HG03558 (cell line): ENCODE measurements around the gene CTBP1.

Source experiments
- ATAC-seq: cut with Tn5 transposase; IDR thresholded peaks from one replicate; pipeline ENCODE4 v1.9.1; 2021; ENCODE audit warnings: moderate number of reproducible peaks; ENCODE audit not compliant: unreplicated experiment; ENCODE audit errors: extremely low read depth

CTBP1 gene

DNA sequence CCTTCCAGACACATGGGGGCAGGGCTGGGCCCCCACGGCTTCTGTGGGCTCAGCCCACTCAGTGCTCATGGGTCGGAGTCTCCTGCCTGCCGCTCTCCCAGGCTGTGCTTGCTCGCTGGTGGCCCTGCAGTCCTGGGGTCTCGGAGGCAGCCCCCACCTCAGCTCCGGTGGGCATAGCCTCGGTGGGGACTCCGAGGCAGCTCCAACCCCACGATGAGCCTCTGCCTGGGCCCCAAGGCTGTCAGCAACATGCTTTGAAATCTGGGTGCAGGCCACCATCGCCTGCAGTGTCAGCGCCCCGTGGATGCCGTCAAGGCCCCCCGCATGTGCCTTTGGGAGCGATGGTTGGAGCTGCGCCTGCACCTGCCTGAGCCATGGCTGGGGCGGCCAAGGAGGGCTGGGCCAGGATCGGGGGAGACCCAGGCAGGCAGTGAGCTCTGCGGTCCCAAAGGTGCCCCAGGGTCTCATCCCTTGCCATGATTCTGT is 46.4 kb downstream of the CTBP1 start:
- no peak for ATAC-seq

DNA sequence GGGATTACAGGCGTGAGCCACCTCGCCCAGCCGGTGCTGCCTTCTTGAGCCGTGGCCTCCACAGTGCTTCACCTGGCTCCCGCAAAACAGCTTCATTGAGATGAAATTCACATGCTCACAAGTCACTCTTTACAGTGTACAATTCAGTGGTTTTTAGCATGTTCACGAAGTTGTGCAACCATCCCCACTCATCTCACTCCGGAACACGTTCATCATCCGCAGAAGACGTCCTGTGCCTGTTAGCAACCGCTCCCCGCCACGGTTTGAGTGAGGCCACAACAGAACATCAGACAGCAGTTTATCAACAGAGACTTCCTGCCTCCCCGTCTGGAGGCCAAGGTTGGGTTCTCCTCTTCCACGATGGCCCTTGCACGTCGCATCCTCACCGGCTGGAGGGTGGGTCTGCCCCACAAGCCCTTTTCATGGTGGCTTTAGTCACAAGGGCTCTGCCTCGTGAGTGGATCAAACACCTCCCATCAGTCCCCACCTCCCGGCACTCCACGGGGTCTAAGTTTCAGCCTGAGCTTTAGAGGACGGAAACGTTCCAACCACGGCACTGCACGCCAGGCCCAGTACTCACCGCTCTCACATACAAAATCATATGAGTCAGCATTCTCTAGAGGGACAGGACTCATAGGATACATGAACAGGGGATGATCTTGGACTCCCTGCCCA is 46.9 kb downstream of the CTBP1 start:
- no peak for ATAC-seq

DNA sequence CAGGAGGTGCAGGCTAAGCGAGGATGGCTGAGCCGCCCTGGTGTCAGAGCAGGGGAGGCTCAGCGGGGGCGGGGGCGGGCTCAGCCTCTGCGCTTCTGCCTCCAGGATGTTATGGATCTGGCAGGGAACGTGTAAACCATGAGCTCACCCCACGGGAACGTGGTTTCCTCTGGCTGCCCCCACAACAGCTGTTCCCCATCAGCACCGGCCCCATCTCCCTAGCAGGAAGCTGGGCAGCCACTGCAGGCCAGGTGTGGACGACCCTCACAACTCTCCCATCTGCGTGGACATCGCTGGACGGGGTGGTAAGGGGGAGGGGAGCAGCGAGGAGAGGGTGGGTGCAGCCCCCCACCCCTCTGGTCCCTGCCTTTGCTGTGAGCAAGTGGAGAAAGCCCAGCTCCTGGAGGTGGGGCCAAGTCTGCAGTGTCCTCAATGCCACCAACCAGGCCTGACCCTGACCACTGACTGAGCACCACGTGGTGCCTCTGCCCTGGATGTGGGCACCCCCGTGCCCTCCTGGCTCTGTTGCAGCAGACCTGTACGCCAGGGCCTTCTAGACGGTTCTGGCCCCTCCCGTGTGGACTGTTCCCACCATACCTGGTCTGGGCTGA is 48.4 kb downstream of the CTBP1 start:
- no peak for ATAC-seq

GRCh38 chr4:1199556-1200331 is 49.2 kb downstream of the CTBP1 start:
- ATAC-seq: no peak

- no peak for ATAC-seq
These were observed 50.7 kb downstream of the CTBP1 start for GRCh38 chr4:1198098-1198844.

DNA sequence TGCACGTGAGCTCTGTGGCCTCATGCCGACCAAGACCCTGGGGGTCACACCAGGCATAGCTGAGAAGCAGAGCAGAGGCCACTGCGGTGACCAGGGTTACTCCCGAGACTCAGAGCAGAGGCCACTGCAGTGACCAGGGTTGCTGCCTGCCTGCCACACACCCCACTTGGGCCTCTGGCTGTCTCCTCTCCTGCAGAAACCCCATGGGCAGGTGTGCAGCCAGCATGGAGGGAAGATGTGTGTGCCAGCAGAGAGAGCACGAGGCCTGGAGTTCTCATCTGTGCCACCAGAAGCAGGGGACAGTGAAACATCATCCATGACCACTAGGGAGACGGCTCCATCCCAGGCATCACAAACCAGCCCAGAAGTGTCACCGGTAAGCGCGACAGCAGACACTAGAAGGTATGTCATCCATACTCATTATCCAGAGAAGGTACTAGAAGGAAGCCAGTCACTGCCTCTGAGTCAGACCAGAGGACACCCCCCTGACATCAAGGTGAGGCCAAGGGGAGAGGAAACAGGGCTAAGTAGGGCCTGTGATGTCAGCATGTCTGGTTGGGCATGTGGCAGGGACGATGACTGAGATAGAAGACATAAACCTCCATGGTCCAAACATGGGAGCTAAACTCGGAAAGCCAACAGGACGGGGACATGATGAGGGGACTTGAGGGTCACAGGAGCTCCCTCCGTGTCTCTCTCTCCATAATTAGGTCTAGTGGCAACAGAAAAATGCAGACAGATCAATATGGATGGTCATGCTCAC is 52.3 kb downstream of the CTBP1 start:
- no peak for ATAC-seq

DNA sequence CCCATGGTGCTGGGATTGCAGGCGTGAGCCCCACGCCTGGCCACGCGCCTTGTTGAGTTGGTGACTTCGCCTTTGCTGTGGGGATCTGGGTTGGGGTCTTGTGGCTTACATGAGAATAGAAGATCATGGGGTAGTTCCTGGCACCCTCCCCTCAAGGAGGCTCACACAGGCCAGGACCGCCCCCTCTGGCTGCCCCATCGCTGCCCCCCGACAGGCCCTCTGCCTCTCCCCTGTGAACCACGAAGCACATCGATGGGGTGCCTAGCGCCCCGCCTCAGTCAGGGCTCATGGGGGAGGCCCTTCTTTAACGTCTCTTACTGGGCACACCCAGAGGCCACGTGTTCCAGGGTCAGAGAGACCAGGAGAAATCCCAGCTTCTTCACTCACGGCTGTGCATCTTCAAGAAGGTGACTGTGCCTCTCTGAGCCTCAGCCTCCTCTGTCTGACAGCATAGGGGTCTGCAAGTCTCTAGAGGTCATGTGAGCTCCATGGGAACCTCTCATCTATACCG is 53.0 kb downstream of the CTBP1 start:
- ATAC-seq: no peak

DNA sequence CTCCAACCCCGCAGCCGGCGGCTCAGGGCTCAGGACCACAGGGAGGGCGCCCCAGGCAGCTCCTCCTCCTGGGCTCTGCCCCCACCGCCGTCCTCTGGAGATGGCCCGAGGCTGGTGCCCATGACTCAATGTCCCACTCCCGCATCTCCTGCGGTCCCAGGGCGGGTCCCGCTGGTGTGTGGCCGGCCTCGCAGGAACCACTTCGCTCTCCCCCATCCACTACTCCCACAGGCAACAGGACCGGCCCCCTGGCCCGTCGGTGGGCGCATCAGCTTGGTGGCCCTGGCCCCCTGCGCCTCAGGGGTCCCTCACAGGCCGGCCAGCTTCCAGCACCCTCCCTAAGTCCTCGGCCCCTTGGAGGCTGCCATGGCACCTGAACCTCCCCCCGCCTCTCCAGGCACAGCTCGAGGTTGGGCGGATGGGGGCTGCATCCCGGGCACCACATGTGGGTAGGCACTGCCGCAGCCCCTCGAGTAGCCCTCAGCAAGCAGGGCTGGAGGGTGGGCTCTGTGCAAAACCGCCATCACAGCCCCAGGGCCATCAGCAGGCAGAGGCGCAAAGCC is 53.7 kb downstream of the CTBP1 start:
- ATAC-seq: no peak

GRCh38 chr4:1194010-1194900 is 54.7 kb downstream of the CTBP1 start:
- no peak for ATAC-seq

DNA sequence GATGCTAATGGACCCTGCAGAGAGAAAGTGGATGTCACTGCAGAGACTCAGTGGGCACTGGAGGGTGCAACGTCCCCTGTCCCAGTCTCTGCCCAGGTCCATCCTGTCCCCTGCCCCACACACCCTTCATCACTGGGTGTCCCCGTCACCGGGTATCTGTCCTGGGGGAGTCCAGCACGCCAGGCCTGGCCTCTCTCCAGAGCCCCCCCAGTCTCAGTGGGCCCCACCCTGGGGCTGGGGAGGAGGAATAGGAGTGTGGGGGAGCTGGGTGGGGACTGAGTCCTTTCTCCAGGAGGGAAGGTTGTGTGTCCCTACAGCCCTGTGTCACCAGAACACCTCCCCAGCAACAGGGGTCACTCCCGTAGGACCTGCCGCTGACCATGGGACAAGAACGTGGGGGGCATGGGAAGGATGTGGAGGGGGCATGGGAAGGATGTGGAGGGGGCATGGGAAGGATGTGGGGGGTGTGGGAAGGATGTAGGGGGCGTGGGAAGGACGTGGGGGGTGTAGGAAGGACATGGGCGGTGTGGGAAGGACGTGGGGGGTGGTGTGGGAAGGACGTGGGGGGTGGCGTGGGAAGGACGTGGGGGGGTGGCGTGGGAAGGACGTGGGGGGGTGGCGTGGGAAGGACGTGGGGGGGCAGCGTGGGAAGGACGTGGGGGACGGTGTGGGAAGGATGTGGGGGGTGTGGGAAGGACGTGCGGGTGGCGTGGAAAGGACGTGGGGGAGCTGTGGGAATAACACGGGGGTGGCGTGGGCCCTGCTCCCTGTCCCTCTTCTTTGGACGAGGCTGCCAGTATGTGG is 55.5 kb downstream of the CTBP1 start:
- ATAC-seq: no peak

- no peak for ATAC-seq
These were observed 56.3 kb downstream of the CTBP1 start for GRCh38 chr4:1192493-1193205.

DNA sequence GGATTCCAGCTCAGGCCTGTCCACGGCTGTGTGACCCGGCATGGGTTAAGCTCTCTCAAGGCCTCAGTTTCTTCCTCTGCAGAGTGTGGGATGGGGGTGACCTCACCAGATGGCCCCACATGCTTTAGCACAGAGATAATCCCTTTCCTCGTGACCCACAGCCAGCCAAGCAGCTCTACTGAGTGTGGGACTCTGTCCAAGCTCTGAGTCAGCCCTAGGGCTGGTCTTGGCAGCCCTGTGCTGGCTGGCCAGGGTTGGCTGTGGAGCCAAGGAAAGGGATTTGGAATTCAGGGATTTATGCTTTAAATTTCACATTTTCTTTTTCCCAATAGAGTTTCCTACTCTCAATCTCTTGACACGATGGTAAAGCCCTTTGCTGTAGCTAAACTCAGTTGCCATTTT is 56.8 kb downstream of the CTBP1 start:
- ATAC-seq: no peak

- ATAC-seq: no peak
These were observed 57.3 kb downstream of the CTBP1 start for GRCh38 chr4:1191621-1192020.

DNA sequence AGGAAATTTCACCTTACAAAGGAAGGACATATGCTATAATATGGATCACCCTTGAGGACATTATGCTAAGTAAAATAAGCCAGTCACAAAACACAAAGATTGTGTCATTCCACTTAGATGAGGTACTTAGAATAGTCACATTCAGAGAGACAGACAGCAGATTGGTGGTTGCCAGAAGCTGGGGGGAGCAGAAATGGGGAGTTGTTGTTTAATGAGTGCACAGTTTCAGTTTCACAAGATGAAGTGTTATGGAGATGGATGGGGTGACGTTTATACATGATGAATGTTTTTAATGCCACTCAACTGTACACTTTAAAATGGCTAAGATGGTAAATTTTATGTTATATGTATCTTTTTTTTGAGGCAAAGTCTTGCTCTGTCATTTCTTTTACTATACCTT is 61.7 kb downstream of the CTBP1 start:
- ATAC-seq: no peak

DNA sequence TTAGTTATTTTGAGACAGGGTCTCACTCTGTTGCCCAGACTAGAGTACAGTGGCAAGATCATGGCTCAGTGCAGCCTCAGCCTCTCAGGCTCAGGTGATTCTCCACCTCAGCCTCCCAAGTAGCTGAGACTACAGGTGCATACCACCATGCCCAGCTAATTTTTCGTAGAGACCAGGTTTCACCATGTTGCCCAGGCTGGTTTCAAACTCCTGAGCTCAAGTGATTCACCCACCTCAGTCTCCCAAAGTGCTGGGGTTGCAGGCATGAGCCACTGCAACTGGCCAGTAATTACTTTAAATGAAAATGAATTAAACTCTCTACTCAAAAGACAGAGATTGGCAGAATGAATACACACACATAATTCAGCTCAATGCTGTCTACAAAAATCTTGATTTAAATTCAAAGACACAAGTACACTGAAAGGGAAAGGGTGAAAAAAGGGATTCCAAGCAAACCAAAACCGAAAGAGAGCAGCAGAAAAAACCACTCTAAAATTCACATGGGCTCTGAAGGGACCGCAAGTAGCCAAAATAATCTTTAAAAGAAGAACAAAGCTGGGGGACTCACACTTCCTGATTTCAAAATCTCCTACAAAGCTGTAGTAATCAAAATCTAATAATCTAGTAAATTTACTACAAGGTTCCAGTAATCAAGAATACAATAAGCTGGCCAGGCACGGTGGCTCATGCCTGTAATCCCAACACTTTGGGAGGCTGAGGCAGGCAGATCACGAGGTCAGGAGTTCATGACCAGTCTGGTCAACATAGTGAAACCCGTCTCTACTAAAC is 64.8 kb downstream of the CTBP1 start:
- ATAC-seq: no peak

- ATAC-seq: no peak
These were observed 66.6 kb downstream of the CTBP1 start for GRCh38 chr4:1182313-1182712.
